ENCODE results near the gene MKNK2.

The MKNK2 gene

DNA sequence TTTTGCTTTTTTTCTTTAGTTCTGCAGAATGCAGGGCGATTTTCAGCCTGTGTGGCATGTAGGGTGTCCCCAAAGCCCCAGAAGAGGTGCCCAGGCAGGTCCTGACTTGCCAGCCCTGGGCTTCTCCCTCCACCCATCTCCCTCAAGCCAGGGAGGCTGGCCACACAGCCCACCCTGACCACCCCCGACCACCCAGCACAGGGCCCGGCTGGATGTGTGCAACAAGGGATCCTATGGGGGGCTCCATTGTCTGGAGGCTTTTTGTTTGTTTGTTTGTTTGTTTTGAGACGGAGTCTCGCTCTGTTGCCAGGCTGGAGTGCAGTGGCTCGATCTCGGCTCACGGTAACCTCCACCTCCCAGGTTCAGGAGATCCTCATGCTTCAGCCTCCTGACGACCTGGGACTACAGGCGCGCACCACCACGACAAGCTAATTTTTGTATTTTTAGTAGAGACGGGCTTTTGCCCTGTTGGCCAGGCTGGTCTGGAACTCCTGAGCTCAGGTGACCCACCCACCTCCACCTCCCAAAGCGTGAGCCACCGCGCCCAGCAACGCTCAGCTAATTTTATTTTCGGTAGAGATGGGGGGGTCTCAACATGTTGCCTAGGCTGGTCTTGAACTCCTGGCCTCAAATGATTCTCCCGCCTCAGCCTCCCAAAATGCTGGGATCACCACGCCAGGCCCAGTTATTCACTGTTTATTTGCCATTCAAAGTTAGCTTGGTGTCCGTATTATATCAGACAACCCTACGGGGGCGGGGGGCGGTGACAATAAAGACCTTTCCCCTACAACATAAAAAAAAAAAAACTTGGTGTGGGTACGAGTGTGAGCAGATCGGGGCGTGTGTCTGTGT is 7.8 kb upstream of the MKNK2 start:
- no peak for DNase-seq (ENCODE audit: low spot score)

DNA sequence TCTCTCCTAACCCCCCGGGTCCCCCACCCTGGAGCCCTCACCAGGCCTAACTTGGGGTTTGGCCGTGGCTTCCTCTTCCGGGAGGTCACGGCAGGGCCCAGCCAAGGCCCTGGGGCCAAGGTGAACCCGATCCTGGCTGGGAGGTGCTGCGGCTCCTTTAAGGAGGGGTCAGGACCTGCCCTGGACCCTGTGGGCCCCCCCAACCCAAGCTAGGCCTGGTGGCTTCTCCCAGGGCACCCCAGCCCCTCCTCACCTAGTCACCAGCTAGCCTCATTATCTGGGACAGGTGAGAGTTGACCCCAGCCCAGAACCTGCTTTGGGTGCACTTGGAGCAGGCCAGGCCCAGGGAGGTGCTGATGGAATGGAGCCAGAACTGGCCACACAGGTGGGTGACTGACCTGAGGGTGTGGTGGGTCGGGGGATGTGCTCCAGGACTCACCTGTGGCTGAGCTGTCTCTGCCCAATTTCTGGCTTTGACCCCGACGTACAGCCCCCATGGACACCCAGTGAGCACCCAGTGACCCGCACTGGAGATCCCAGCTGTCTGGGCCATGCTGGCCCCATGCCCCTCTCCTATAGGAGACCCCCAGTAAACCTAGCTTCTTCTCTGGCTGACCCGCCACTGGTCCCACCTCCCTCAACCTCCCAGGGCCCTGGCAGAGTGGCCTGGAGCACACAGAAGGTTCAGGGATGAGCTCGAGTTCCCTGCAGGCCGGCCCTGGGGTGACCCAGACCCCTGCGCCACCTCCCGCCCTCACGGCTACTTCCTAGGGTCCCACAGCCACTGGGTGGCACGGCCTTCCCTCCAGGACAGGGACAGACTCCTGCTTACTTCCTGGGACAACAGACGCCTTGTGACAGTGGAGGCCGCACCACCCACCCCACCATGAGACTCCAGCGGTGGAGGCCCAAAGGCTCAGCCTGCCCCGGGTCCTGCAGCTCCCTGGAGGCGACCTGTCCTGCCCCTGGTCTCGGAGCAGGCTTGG is 6.7 kb upstream of the MKNK2 start:
- no peak for DNase-seq (ENCODE audit: low spot score)

DNA sequence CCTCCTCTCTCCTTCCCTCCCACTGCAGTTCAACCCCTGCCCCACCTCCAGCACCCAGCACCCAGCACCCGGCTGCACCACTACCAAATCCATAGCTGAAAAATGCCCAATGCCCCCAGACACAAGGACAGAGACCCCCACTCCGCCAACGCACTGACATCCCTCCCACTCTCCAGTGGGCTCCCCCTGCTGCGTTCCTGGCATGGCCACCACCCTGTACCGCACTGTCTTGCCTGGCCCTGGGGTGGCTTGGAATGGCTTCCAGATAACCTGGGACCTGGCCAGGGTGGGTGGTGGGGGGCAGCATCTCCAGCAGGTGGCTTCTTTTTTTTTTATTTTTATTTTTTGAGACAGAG is 5.8 kb upstream of the MKNK2 start:
- DNase-seq (ENCODE audit: low spot score), result no peak

DNA sequence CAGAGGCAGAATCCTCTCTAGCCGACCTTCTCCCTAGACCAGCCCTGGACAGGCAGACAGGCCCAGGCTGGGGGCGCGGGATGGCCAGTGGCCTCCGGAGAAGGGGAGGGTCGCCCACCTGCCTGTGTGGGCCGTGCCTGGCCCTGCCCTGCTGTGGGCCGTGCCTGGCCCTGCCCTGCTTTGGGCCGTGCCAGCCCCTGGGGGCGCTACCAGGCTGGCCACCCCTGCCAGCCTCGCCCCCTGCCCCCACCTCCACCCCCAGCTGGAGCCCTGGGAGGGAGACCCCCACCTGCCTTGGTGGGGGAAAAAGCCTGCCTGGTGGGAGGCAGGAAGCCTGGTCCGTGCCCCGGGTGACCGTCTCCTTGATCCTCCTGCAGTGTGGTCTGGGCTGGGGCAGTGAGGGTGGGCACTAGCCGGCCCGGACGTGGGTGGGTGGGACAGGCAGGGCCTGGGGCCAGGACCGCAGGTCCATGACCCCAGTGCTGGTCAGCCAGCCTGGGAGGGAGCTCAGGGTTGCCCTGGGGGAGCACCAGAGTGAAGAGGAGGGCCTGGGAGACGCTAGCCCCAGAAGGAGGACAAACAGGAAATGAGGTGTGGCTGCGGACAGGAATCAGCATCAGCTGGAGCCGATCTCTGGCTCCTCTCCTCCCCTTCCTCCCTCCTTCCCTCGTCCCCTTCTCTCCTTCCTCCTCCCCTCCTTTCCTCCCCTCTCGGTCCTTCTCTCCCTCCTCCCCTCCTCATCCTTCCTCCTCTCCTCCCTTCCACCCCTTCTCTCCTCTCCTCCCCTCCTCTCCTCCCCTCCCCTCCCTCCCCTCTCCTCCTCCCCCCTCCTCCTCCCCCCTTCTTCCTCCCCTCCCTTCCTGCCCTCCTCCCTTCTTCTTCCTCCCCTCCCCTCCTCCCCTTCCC is 5.1 kb upstream of the MKNK2 start:
- DNase-seq (ENCODE audit: low spot score), result peak; percentile 43

DNA sequence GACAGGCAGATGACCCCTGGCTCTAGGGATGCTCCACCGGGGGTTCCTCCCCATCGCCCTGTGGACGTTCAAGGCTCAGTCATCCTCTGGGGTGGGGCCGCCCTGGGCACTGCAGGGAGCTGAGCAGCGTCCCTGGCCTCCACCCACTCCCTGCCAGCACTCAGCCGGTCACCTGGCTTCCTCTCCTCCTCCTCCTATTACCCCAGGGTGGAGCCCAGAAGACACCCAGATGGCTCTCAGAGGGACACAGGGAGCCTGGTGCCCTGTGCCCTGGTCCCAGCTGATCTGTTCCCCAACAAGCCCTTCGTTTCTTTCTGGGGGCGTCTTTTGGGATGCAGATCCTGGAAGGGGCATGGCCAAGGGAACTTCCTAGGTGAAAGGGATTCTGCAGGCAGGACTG is 3.7 kb upstream of the MKNK2 start:
- no peak for DNase-seq (ENCODE audit: low spot score)

DNA sequence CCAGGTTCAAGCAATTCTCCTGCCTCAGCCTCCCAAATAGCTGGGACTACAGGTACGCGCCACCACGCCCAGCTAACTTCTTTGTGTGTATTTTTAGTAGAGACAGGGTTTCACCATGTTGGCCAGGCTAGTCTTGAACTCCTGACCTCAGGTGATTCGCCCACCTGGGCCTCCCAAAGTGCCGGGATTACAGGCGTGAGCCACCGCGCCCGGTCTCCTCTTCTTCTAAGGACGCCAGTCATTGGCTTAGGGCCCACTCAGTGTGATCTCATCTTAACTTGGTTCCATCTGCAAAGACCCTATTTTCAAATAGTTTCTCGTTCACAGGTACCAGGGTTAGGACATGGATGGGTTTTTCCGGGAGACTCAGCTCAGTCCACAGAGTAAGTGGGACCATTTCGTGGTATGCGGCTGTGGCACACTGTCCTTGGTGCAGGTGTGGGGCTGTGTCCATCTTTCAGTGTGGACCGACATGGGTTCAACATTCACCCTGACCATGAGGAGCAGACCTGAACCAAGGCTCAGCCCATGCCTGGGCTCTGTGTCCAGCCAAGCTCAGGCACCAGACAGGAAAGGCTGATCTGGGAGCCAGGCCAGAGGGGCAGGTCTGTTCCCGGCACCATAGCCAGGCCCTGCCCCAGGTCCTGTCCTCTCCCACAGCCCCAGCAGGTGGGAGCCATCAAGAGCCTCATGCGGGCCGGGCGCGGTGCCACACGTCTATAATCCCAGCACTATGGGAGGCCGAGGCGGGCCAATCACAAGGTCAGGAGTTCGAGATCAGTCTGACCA is 2.8 kb upstream of the MKNK2 start:
- no peak for DNase-seq (ENCODE audit: low spot score)

DNA sequence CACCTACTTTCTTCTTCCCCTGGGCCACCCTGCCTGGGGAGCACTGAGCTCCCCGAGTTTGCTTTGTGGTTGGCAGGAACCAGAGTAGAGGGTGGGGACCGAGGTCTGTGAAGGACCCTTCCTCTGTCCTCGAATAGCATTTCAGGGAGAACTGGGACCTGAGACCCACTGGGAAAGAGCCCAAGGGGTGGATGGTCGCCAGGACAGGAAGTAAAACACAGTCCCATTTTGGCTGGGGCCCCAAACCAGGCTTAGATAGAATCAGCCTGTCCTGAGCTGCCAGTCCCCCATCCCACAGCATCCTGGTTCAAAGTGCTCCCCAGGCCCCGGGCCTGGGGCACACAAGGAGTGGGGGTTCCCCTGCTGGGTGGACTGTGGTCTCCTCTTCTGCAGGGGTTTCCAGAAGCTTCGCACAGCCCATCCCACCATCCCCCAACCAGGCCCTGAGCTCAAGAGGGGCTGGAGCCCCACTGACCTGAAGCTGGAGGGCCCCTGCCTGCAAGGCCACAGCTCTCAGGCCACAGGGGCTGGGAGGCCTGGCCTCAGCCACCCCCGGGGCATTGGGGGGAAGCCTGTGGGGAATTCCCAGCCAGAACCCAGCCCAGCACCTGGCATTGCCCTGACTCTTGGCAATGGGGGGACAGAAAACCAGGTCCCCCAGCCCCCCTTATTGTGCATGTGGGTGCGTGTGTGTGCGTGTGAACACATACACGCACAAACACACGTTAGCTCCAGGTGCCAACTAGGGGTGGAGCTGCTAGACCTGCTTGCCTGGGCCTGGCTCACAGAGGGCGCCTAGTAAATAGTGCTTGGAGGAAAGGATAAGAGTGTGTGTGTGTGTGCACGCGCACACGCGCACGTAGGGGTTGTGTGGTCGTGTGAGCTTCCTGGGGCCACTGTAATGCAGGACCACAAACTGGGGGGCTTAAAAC is 995 bp upstream of the MKNK2 start:
- no peak for DNase-seq (ENCODE audit: low spot score)

DNA sequence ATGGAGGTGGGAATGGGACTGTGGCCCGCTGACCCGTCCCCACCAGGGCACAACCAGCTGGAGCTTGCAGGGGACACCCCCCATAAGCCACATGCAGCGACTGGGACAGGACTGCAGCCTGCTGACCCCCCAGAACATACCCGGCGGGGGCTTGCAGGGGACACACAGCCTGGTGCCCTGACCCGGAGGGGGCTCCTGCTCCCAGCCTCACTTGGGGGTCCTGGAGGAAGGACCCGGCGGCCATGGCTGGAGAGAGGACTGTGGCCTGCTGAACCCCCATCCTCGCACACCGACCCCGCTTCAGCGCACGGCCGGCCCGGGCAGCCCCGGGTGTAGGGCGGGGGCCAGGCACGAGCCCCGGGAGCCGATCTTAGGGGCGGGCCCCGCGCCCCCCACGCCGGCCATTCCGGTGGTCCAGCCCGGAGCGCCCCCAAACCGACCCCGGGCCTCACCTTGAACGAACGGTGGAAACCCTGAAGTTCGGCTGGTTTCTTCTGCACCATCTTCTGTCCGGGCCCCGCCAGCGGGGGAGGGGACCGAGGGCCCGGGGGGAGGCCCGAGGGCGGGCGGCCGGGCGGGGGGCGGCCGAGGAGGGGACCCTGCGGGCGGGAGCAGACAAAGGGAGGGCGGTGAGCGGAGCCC is 574 bp downstream of the MKNK2 start:
- DNase-seq (ENCODE audit: low spot score), result no peak

DNA sequence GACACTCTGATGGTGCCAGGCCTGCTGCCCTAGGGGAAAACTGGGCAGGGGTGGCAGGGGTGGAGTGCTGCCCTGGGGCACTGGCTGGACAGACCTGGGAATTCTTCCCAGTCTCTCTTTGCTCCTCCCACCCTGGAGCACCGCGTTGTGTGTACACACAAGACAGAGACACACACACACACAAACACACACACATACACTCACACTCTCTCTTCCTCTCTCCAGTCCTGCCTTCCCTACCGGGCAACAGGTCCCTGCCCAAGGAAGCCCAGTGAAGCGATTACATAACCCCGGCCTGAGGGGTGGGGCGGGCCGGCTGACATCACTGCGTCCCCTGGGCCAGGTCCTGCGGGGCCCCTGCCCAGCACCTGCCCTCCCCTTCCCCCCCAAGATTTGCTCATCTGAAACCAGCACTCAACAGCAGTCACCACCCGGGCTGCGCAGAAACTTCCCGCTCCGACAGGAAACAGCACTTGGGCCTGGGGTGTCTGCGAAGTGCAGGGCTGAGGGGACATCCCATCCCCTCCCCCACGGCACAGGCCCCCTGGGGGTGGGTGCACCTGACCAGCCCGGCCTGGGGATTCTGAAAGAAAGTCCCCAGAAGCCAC is 1.2 kb downstream of the MKNK2 start:
- DNase-seq (ENCODE audit: low spot score), result peak; percentile 45

DNA sequence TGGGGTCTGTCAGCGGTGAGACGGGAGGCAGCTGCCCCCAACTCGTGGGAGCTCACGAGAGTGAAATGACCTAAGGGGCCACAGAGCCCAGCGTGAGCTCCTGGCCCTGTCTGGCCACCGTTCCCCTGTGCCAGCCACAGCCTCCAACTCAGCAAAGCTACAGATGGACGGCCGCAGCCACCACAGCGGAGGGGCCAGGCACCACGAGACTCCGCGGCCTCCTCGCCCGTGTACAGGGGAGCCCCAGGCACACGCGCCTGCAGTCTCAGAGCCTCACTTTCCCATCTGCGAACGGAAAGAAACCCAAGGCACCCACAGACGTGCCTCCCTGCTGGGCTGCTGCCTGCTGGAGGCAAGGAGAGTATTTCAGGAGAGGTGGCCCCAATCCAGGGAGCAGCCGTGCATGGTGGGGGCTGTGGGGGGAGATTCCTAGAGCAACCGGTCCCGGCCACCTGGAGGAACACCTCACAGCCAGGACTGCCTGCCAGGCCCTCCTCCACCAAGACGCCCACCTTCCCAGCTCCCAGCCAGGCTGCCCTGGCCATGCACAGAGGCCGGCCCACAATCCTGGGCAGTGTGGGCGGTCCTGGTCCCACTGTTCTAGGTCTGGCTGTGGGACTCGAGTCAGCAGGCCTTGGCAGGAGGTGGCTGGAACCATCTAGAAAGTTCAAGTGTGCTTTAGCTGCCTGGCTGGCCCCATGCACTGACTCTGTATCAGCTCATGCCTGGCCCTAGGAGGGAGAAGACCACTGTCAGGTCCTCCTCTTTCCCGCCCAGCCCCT is 1.9 kb downstream of the MKNK2 start:
- DNase-seq (ENCODE audit: low spot score), result no peak

DNA sequence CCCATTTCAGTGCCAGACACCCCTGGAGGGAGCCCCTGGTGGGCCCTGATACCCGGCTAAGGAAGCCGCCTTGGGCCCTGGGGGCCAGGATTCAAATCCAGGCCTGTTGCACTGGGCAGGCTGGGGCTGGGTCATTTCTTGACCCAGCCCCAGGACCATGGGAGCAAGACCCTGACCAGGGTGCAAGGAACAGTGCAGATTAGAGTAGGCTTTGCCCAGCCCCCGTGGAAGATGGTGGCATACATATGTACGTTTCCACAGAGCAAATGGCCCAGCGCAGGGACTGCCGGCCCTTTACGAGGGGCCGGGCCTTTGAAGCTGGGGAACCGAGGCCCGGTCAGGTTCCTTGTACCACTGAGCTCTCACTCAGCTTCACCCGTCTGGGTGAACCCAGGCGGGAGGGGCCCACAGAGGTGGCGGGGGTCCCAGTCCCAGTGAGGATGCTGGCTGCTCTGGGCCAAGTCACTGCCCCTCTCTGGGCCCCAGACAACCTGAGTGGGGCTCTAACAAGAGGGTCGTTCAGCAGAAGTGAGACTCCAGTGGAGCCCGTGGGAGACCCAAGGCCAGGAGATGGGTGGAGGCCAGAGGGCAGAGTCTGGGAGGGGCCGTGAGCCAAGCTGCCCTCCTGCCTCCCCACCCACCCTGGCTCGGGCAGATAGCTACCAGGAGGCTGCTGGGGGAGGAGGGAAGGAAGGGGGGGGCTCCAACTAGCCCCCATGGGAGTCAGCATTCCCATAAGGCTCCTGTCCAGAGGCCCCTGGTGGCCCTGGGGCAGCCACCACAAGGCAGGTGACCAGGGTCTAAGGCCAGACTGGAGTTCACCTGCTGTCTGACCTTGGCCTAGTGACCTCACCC is 2.7 kb downstream of the MKNK2 start:
- DNase-seq (ENCODE audit: low spot score), result no peak

DNA sequence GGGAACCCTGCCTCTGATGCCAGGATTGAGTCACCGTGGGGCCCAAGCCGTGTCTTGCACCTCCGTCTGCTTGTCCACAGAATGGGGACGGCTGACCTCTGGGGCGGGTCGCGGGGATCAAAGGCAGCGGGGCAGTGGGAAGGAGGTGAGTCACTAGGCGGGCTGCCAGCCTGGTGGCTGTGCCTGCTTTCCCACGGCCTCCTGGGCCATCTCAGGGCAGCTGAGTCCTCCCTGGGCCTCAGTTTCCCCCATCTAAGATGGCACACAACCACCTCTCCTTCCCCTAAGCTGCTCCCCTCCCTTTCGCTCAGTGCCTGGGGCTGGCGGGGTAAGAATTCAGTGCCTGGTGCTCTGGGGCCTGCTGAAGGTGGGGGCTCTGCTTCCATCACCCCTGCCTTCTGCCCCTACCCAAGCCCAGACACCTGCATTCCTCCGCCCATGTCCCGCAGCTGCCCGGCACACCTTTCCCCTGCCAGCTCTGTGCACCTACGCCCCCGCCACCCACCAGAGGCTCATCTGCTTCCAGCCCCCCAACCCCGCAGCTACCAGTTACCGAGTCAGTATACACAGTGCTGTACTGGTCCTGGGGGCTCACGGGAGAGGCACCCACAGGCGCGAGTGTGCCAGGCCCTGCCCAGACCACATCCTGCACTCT is 3.5 kb downstream of the MKNK2 start:
- DNase-seq (ENCODE audit: low spot score), result no peak

DNA sequence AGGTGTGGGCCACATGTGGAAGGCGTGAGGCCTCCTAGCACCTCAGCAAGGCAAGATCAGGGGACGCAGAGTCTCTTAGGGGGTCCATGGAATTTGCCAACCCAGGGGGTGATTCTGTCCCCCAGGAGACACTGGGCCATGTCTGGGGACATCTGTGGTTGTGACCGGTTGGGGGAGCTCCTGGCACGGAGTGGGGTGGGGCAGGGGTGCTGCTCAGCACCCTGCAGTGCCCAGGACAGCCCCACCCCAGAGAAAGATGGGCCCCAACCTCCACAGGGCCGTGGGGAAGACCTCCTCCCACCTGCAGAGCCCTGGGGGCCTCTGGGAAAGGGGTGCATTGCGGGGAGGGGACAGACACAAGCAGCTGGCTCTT is 4.0 kb downstream of the MKNK2 start:
- no peak for DNase-seq (ENCODE audit: low spot score)

DNA sequence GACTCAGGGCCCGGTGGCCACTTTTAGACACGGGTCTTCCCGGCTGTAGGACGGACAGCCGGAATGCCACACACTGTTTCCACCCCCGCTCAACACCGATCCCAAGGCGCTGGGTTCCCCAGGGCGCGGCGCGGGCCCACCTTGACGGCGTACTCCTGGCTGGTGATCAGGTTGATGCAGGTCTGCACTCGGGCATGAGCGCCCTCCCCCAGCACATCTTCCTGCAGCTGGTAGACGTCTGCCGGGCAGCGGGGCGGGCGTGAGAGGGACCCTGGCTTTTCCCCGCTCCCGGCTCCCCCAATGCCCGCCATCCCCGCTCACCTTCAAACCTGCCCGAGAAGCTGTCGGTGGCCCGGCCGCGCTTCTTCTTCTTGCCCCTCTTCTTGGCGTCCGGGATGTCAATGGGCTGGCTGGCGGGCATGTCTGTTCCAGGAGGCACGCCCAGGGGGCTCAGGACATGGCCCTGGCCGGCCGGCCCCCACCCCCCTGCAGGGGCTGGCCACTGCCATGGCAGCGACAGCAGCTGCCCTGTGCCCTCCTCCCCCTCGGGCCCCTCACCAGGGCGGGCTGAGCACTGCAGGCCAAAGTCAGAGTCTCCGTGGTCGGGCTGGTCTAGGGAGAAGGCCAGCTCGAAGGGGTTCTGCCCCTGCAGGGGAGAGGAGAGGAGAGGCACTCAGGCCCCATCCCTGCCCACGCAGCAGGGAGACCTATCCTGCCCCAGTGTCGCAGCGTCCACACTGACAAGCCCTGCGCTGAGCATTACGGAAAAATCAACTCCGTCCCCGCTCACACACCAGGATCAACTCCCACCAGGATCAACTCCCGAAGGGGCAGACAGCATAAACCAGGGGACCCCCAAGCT is 4.8 kb downstream of the MKNK2 start:
- DNase-seq (ENCODE audit: low spot score), result no peak

DNA sequence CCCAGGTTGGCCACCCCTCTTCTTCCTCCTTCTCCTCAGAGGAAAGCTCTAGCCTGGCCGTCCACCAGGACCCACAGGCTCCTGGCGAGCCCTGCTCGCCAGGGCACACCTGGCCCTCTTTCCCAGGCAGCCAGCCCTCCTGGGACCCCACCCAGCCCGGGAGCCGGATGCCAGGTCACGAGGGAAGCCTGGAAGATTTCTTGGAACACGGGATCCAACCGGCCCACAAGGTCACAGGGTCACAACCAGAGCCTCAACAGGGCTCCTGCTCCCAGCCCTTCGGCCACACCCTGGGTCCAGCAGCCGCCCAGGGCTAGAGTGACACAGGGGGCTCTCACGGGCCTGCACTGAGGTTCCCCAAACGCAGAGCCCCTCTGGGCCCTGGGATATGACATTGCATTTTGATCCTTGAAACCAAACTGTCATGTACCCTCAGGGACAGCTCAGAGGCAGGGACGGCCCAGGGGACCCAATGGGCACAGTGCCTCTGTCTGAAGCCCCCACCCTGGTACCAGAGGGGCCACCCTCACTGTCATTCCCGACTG is 5.5 kb downstream of the MKNK2 start:
- no peak for DNase-seq (ENCODE audit: low spot score)
